HG03558 (cell line): ENCODE data around the gene CTXND2.

Experiments
- ATAC-seq: cut with Tn5 transposase; IDR thresholded peaks from one replicate; pipeline ENCODE4 v1.9.1; 2021; ENCODE audit warnings: moderate number of reproducible peaks; ENCODE audit not compliant: unreplicated experiment; ENCODE audit errors: extremely low read depth

CTXND2 gene

GRCh38 chr1:150955280-150955679 is 68.3 kb downstream of the CTXND2 start:
- ATAC-seq: no peak

DNA sequence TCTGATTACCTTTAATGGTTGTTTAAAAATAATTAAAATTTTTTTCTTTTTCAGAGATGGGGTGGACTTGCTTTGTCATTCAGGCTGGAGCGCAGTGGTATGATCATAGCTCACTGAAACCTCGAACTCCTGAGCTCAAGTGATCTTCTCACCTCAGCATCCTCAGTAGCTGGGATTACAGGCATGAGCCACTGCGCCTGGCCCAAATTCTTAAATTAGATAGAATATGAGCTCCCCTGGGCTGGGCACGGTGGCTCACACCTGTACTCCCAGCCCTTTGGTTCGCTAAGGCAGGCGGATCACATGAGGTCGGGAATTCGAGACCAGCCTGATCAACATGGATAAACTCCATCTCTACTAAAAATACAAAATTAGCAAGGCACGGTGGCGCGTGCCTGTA is 70.7 kb downstream of the CTXND2 start:
- ATAC-seq: no peak

DNA sequence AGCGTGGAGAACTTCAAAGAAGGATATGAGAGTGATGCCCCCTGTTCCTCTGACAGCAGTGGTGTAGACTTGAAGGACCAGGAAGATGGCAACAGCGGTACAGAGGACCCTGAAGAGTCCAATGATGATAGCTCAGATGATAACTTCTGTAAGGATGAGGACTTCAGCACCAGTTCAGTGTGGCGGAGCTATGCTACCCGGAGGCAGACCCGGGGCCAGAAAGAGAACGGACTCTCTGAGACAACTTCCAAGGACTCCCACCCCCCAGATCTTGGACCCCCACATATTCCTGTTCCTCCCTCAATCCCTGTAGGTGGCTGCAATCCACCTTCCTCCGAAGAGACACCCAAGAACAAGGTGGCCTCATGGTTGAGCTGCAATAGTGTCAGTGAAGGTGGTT is 73.7 kb downstream of the CTXND2 start:
- no peak for ATAC-seq

DNA sequence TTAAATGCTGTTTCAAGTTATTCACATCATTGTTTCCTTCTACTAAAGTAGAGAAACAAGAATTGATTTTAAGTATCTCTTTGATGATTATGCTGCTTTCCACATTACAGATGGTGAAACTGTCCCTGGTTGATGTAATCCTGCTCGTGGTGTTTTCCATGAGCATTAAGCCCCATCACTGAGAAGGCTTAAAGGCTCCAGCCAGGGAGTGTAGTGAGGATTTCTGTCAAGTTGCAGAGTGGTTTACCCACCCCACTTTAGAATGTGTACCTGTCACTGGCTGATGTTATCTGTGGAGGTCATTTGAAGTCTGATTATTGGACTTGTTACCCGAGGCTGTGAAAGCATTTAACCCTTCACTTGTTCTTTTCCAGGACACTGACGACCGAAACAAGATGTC is 74.8 kb downstream of the CTXND2 start:
- ATAC-seq: no peak
